Suppressor macrophage treated with lipopolysaccharide for 1 hour (primary cell): ENCODE data around the gene PCCA.
A peak's percentile ranks its signal among the peaks of the same experiment; 100 is the strongest.
"Not testable (repeated sequence)": the region's sequence is repeated elsewhere in the genome, so short reads cannot be mapped to it uniquely, and the experiment has no call there.

Experiments
- DNase-seq, 3 donors: peaks; one replicate each; pipeline ENCODE4 v3.0.0-alpha.2; 2020 to 2022

PCCA gene

DNA sequence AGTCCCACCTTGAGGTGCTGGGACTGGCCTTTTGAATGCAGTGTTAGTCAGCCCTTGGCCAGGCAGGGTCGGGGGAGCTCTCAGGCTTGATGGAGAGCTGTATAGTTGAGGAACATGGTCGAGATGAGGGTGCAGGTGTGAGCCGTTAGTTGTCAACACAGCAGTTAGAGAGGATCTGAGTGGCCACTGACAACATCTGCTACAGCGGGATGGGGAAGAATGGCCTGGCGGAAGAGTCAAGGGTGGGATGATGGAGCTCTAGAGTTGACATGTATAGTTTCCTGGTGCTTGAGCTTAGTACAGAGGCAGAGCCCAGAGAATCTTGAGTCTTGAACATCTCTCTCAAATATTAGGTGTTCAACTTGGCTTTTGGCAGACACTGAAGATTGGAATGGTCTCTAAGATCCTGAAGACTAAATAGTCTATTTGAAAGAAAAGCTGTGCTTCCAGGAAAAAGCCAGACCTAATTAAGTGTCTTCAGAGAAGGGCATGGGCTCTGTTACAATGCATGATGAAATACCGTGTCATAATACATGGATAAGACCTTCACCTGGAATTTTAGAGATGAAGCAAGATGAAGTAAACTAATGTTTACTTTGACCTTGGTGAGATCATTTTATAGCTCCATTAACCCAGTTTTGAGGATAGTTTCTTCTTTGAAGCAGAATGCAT, 9.7 kb downstream of the PCCA start:
- DNase-seq: no peak

GRCh38 chr13:100099117-100099445, 10.2 kb downstream of the PCCA start:
- DNase-seq: not testable (repeated sequence)

GRCh38 chr13:100100115-100100879, 11.4 kb downstream of the PCCA start:
- peak; percentile 47 to 57 (median 57) for DNase-seq

- DNase-seq: no peak
Measured at GRCh38 chr13:100102042-100102441, 13.1 kb downstream of the PCCA start.

DNA sequence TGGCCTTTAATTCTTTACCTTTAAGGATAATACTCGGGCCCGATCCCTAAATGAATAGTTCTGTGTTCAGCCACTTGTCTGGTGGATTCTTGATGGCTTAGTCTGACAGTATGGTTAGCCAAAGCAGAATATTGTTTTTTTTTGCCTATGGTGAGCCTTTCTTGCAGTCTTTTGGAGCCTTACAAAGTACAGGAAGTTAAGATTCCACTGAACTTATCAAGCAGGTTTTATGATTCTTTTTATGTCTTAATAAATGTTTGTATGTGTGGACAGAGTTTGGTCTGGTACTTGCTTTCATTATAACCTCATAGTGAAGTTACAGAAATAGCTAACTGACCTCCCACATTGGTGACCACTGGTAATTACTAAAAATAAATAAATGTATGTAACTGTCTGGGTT, 17.1 kb downstream of the PCCA start:
- DNase-seq: no peak

GRCh38 chr13:100106705-100107104, 17.8 kb downstream of the PCCA start:
- DNase-seq: no peak

DNA sequence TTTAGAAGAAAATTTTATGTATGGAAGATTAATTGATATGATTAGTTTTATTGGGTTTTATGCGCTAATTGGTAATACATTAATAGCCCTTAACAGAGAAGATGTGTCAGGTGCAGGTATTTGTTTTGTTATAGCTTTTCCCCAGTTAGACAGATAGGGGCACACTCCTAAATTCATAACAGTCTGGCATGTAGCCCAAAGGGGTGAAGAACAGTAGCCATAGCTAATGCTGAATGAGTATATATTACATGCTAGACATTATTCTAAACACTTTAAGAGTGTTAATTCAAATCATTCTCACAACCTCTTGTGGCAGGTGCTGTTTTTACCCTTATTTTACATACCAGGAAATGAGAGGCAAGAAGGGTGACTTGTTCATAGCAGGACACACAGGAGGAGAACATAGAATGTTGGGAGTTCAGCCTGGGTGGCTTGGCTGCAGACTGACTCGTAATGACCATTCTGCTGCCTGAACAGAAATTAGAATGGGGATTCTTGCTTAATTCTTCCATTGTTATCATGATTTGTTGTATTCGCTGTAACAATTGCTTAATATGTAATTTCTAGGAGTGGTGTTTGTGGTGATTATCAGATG, 20.1 kb downstream of the PCCA start:
- DNase-seq: no peak

DNA sequence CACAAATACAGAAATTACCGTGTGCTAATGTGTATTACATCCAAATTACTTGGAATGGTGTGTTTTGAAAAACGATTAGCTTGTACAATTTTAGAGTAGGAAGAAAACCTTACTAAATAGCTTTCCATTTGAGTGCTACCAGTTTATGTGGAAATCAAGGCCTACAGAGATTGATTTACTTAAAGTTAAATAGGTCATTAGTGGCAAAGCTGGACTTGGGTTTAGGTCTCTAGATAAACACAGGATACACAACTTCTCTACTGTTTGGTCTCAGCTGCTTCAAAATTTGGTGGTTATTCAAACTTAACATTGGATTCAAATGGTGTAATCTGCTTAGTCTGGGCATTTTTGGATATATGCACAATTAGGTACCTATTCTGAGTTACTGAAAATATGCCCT, 21.4 kb downstream of the PCCA start:
- no peak for DNase-seq

DNA sequence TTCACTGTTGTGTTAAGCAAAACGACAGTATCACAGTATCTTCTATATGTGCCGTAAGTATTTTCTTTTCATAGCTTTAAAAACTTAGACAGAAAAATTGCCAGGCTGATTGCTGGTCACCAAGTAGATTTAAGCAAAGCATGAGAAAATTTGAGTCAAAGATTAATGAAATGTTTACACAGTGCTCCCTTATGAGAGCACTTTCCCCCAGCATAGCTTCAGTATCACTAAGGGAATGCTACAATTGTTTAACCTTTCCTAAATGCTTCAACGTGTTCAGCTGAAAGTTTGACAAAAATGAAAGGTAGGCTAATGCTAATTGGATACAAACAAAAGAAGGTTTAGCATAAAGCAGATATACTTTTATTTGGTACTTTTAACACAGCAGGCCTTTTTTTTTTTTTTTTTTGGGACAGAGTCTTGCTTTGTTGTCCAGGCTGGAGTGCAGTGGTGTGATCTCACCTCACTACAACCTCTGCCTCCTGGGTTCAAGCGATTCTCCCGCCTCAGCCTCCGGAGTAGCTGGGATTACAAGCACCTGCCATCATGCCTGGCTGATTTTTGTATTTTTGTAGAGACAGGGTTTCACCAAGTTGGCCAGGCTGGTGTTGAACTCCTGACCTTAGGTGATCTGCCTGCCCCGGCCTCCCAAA, 23.4 kb downstream of the PCCA start:
- no peak for DNase-seq

GRCh38 chr13:100115693-100116254, 26.9 kb downstream of the PCCA start:
- DNase-seq: no peak

GRCh38 chr13:100124265-100124664, 35.4 kb downstream of the PCCA start:
- peak; percentile 74 to 89 (median 87) for DNase-seq

GRCh38 chr13:100125946-100126345, 37.1 kb downstream of the PCCA start:
- DNase-seq: no peak

DNA sequence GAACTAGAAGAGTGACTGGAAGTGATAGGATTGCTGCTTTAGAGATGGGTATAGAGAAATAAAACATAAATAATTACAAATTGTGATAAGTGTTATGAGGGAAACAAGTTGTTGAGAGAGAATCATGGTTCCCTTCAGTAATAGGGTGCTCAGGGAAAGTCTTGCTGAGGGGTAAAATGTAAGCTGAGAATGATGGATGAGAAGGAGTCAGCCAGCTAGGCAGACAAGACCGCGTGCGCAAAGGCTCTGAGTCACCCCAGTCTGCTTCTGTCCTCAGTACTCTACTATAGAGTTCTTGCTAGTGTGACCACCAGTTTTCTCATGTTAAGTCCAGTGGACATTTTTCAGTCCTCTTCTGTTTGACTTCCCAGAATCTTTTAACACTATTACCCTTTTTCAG, 39.5 kb downstream of the PCCA start:
- DNase-seq: peak; percentile 52 to 62 (median 60)

DNA sequence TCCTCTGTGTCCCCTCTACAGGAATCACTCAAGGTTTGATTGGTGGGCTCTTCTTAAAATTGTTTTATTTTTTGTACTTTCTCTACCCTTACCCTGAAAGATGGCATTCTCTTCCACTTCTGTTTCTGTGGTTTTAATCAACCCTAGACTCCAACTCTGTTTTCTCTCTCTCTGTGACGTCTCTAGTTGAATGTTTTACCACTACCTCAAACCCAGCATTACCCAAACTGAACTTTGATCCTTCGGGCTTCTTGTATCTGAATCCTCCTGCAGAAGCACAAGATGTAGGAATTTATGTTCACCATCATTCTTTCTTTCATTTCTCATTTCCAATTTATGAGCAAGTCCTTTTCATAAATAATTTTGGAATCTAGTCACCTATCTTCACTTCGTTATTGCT, 39.9 kb downstream of the PCCA start:
- DNase-seq: no peak

DNA sequence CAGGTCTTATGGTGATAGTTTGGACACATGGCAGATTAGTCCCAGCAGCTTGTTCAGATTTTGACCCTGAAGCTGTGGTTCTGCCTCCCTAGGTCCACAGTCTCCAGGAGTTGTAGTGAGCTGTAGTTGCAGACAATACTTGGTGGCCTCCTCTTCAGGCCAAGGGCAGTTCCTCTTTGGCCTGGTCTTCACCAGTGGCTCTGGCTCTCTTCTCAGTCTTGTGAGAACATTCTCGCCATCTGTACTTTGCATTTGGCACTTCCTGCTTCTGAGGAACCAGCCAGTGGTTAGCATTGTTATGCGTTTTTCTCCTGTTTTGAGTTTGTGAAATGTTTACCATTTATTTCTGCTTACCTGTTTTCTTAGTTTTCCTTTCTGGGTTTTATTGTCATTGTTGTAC, 40.7 kb downstream of the PCCA start:
- DNase-seq: peak; percentile 67 to 73 (median 68)

DNA sequence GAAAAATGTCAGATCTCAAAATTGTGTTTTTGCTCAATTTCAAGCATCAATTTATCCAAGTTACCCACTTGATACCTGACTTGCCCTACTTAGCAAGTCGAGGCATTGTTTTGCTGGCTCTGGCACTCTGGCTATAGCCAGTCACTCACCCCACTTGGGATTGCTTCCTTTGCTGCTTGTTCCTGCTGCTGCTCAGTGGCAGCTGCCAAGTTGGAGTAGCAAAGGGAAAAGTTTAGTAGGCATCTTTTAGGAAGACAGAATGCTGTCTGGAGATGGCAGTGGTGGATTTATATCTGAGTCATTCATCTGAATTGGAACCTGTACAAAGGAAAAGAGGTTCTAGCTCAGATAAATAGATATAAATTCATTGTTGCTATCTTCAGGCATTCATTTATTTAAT, 41.2 kb downstream of the PCCA start:
- no peak for DNase-seq

GRCh38 chr13:100130930-100131511, 42.1 kb downstream of the PCCA start:
- no peak for DNase-seq

DNA sequence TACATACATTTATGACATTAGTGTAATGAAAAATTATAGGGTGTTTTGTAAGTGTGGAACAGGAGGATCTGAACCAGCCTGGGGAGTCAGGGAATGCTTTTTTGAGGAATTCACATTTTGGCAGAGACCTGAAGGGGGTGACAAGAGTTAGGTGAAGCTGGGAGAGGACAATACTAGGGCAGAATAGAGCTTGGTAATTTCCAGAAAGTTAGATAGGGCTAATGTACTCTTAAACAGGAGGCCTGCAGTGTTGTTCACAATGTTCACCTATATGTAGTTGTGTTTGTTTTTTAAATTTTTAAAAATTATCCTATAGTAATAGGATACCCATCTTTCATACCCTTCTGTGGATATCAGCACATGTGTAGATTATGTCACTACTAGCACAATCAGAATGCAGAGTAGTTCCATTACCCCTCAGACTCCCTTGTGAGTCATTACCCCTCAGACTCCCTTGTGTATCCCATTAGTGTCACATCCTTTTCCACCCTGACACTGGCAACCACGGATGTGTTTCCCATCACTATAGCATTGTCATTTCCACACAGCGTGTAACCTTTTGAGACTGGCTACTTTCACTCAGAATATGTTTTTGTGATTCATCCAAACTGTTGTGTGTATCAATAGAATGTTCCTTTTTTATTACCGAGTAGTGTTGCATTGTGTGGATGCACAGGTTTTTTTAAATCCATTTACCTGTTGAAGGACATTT, 43.1 kb downstream of the PCCA start:
- peak; percentile 76 to 96 (median 91) for DNase-seq

DNA sequence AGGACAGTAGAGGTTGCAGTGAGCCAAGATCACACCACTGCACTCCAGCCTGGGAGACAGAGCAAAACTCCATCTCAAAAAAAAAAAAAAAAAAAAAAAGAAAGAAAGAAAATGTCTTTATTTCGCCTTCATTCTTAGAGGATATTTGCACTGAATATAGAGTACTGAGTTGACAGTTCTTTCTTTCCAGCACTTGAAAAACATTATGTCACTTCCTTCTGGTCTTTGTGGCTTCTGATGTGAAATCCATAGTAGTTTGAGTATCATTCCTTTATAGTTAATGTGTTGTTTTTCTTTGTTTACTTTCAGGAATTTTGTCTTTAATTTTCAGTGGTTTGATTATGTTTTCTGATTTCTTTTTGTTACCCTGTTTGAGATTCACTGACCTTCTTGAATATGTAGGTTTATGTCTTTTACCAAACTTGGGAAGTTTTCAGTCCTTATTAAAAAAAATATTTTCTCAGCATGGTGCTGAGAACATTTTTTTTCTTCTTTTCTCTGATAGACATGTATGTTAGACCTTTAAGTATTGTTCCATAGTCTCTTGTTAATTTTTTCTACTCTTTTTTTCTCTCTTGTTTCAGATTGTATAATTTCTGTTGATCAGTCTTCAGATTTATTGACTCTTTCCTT, 50.1 kb downstream of the PCCA start:
- DNase-seq: no peak

- no peak for DNase-seq
Measured at GRCh38 chr13:100139817-100140216, 50.9 kb downstream of the PCCA start.

GRCh38 chr13:100140441-100140840, 51.5 kb downstream of the PCCA start:
- DNase-seq: no peak

DNA sequence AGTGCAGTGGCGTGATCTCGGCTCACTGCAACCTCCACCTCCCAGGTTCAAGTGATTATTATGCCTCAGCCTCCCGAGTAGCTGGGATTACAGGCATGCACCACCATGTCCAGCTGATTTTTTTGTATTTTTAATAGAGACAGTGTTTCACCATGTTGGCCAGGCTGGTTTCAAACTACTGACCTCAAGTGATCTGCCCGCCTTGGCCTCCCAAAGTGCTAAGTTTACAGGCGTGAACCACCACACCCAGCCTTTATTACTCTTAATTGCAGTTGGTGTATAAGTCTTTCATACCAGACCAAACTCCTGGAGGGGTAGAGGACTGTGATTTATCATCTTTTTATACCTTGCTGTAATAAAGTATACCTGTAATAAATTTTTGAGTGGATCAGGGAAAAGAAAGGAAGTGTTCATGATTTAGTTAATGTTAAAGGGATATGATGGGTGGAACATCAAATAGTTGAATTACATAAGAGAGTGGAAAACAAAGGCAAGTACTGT, 52.6 kb downstream of the PCCA start:
- not testable (repeated sequence) for DNase-seq
